ENCODE results near the gene BANK1.

Gene BANK1, protein sequence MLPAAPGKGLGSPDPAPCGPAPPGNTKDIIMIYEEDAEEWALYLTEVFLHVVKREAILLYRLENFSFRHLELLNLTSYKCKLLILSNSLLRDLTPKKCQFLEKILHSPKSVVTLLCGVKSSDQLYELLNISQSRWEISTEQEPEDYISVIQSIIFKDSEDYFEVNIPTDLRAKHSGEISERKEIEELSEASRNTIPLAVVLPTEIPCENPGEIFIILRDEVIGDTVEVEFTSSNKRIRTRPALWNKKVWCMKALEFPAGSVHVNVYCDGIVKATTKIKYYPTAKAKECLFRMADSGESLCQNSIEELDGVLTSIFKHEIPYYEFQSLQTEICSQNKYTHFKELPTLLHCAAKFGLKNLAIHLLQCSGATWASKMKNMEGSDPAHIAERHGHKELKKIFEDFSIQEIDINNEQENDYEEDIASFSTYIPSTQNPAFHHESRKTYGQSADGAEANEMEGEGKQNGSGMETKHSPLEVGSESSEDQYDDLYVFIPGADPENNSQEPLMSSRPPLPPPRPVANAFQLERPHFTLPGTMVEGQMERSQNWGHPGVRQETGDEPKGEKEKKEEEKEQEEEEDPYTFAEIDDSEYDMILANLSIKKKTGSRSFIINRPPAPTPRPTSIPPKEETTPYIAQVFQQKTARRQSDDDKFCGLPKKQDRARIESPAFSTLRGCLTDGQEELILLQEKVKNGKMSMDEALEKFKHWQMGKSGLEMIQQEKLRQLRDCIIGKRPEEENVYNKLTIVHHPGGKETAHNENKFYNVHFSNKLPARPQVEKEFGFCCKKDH

DNA sequence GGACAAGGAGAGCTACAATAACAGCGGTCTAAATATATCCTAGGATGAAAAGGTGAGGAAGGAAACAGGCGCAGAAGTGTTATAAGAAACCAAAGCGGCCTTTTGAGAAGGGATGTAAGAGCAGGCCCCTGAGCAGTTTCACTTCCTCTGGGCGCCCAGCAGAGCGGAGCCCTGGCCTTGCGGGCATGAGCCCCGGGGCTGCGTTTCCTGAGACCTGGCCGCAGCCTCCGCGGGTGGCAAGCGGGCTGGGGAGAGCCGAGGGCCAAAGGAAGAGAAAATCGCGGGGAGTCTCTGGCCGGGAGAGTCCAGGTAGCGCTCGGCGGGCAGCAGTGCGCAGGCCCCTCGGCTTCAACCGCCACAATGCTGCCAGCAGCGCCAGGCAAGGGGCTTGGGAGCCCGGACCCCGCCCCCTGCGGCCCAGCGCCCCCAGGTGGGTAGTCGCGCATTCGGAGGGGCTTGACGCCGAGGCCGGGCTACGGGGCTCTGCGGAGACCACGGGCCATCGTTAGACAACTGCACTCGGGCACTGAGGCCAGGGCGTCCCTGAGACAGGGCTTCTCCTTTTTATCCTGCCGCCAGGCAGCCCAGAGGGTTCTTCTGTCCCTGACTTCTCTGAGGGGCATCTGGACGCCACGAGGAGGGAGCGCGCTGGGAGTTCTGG lies at the start of gene BANK1:
TSS of gene BANK1 (plus strand) at position 210 of the 661 bp plus-strand sequence. CDS start at position 361, 151 bp downstream.
- no peak for DNase-seq (ENCODE audit: low read depth)

DNA sequence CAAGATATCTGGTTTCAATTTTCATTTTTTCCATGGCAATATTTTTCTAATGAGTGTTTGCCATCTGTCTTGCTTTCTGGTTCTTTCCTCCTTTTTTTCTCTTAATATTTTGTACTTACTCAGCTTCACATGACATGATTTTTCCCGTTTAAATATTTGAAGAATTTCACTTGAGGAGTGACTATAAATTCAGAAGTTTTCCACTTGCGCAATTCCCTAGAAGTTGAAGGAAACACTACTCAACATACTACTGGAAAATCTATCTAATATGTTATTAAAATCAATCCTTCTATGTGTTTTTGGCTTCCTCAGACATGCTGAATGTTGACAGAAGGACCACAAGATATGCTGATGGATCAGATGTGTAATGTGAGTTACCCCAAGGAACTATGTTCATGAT lies 36.8 kb upstream of the BANK1 start:
- DNase-seq (ENCODE audit: low read depth): no peak

DNA sequence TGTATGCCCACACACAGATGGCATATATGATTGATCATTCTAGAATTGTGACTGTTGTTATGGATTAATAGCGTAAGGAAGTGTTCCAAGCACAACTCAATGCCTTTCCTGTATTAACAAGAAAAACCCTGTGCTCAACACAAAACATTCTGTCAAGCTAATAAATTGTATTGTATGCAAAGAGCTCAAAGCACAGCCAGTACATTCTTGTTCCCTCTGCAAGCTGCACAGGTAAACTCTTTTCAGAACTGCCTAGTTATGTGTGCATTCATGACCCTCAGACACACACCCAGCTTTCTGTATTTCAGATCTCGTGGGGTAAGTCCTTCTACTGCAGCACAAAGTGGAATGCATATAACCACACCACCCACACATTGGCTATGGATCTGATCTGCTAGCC lies 34.3 kb upstream of the BANK1 start:
- no peak for DNase-seq (ENCODE audit: low read depth)

DNA sequence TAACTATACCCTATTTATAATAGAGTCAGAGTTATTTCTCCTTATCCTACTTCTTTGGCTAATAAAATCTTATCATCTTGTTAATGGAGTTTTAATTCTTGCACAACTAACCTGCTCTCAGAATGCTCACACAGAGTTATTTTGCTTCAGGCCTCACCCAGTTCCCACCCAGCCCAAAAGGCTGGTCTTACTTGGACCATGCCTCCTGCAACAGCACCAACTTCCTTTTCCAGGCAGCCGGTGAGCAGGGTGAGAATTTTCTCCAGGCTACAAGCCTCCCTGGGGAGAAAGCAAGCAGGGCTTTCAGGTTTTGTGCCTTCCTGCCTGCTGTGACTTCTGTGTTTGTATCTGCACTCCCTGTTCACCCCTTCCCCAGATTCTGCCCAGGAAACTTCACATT lies 29.1 kb upstream of the BANK1 start:
- DNase-seq (ENCODE audit: low read depth): no peak

DNA sequence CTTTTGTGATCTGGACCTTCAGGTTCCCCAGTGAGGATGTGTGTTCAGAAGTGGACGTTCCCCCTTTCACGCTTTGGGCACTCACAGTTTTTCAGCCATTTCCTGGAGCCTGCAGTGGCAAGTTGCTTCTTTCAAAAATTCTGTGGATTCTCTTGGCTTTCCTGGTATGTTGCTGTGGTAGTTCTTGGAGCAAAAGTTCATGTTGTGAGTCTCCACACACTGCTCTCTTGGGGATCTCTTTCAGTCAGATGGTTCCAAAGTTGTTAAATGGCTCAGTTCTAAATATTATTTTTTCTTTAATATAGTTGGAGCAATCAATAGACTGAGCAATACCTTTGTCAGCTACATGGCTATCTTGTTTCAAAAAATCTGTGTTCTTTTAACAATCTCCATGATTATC lies 28.5 kb upstream of the BANK1 start:
- no peak for DNase-seq (ENCODE audit: low read depth)

DNA sequence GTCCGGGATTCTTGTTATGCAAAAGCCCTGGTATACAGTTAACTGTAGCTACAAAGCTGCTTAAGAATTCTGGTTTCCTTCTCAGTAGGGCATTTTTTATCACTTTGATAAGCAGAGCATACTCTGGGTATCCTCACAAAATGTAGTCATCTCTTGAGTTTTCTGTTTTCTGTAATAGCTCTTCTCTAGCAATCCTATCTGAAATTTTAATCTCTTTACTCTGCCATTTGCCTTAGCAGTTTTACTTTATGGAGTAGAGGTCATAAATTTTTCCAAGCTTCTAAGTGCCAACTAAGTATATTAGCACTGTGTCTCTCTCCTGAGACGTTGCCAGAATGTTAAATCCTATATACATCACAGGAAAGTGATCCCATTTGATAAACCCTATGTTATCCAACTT lies 28.0 kb upstream of the BANK1 start:
- DNase-seq (ENCODE audit: low read depth): no peak

DNA sequence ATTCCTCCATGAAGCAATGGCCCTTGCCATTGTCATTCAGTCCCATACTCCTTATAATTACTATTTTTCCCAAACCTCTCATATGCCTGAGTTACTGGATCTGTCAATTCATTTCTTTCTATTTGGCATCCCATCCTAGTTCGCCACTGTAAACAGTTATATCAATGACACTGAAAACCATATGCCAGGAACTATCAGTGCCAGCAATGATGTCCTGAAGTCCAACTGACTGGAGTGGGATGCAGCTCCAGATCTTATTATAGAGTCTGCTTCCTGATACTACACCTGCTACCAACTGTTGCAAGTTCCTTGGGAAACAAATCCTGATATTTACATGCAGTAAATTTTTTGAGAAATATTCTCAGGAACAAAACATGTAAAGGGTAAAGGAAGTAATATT lies 27.0 kb upstream of the BANK1 start:
- DNase-seq (ENCODE audit: low read depth): no peak

DNA sequence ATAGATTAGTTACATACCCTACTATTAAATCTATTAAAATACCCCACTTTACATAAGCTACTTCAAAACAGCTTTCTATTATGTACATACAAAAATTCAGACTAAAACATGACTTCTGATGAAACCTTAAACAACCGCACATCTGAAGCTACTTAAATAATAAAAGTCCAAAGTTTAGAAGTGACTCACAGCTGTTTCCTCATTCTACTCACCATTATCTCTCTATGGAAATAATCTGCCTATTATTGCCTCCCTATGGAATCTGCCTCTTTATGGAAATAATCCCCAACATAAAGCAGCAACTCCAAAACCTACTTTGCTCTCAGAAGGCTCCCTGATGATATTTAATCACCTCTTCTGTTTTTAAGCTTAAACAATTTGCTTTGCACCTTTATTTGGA lies 15.7 kb upstream of the BANK1 start:
- no peak for DNase-seq (ENCODE audit: low read depth)

DNA sequence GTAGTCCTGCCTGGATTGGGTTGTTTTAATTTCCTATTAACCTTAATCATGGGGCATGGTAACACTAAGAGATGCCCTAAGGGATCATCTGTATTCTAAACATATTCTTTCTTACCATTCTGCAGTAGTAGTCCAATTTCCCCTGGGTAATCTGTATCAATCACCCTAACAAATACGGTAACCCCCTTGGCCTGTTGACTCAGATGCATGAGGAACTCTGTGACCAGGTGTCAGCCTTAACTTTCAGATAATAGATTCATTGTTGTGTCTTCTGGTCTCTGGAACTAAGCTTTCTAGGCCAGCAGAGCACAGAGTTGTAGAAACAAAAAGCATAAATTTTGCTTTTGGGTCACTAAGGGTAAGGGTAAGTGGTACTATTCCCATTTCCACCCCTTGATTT lies 13.1 kb upstream of the BANK1 start:
- no peak for DNase-seq (ENCODE audit: low read depth)

DNA sequence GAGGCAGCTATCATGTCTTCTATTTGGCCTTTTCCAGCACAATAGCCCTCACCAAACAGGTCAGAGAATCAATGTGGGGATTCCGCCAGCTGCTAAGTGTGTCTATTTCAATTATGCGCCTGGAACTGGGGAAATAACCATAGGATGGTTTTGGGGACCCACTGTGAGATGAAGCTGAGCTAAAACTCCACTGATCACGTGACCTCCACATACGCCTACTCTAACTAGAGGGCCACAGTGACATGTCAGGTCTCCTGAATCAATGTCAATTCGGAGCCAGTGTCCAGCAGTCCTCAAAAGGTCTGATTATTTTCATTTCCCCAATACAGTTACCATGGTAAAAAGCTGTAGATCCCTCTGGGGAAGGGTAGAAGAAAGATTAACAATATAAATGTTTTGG lies 10.2 kb upstream of the BANK1 start:
- DNase-seq (ENCODE audit: low read depth): no peak

DNA sequence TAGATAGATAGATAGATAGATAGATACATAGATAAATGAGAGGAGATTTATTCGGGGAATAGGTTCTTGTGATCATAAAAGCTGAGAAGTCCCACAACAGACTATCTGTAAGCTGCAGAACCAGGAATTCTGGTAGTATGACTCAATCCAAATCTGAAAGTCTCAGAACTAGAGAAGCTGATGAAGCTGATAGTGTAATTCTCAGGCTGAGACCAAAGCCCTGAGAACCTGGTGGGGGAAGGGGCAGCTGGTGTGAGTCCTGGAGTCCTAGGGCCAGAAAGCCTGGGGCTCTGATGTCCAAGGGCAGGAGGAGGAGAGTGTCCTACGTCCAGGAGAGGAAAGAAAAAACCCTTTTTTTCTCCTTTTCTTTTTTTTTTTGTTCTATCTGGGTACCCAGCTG lies 8.0 kb upstream of the BANK1 start:
- DNase-seq (ENCODE audit: low read depth): no peak

DNA sequence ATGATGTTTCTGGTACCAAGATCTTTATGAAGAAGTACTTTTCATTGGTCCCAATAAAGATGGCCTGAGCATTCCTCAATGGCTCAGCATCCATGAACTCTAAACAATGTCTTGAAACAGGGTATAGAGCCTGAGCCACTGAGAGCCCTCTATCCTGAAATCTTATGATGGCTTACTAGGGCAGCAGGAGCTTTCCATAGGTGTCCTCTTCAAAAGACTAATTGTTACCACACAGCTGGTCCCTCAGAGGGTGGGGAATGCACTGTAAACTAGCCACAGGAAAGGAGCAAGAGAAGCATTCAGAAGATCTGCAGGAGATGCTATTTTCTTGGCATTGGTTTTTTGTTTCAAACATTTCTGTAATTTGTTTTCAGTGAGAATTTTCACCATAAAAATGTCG lies 5.6 kb upstream of the BANK1 start:
- DNase-seq (ENCODE audit: low read depth): no peak

DNA sequence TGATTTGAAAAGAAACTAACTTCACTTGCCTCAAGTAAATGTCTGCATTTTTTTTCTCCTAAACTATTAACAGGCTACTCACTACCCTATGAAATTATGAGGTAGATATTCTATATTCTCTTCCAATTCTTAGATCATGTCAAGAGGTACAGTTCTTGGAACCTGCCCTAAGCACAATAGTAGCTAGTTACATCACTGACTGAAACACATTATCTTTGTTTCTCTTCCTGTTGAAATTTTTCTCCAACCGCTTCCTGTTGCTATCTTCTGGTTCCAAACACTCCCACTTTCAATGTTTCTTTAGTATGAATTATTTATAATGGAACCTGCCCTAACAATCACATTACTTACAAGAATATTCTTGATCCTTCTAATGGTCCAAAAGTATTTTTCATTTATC lies 5.0 kb upstream of the BANK1 start:
- DNase-seq (ENCODE audit: low read depth): no peak

DNA sequence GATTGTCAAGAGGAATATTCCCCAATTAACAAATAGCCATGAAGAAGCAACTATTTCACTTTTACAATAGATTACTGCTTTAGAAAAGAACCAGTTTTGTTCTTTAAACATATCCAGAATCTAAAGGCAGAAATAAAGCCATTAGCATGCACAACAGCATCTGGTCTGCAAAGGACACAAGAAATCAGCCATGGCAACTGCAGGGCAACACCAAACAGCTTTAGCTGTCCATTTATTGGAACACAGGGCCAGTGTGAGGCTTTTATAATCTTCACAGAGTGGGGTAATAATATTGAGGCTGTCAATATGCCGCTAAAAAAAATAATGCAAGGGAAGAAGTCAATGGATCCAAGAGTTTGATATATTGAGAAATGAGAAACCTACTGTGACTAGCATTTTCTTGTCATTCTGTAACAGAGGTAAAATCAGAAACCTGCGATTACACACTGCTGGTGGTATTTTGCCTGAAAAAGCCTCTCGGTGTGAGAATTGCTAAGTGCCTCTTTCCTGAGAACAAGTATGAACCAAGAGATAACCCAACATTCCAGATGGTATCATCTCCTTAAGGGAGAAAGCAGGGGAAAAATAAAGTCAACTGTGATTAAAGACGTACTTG lies 2.7 kb upstream of the BANK1 start:
- DNase-seq (ENCODE audit: low read depth): no peak

DNA sequence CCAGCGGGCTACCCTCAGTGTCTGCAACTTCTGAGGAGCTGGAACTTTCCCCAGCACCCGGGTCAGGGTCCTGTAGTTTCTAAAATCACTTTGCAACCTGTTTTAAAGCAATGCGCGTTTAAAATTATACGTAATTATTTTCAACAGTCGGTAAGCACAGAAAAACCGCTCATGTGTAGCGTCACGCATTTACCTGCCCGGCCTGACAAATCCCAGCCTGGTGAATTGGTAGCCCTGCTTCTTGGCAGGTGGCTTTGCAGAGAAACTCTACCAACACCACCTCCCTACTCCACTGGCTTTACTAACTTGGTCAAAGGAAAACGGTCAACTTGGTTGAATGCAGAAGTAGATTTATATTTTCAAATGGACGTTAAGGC lies 640 bp downstream of the BANK1 start:
- no peak for DNase-seq (ENCODE audit: low read depth)

DNA sequence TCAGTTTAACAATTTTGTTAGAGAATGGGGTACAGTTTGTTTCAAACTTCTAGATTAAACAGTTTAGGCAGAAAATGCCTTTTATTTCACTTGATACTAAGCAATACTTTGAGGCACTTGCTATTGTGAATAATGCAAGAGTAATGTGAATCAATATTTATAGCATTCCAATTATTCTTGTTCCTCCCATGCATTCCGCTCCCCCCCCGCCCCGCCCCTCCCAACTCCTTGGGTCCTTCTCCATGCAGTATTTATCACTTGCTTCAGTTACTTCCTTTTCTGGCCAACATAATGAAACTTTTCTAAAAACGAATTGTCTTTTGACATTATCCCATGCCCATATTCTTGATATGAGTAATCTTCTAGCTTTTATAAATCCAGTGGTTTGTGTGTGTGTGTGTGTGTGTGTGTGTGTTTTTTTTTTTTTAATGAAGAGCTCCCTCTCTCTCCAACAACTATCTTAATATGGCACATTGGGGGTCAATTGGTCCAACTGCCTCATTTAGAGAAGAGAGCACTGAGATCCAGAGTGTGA lies 1.6 kb downstream of the BANK1 start:
- DNase-seq (ENCODE audit: low read depth): no peak

DNA sequence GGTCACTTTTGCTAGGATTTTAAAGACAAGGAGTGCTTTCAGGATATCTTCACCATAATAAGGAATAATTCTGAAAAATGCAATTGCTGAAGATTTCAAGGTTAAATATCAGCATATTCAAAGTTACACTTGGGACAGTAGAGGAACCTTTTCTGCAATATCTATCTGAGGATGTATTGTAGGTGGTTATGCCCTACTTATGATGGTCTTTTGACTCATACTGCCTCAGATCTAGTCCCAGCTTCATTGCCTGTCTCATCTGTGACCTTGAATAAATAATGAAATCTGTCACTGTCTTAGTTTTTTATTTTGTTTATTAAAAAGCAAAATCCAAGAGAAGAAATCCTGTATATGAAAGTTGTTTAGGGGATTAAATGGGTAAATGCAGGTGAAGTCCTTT lies 2.9 kb downstream of the BANK1 start:
- no peak for DNase-seq (ENCODE audit: low read depth)

DNA sequence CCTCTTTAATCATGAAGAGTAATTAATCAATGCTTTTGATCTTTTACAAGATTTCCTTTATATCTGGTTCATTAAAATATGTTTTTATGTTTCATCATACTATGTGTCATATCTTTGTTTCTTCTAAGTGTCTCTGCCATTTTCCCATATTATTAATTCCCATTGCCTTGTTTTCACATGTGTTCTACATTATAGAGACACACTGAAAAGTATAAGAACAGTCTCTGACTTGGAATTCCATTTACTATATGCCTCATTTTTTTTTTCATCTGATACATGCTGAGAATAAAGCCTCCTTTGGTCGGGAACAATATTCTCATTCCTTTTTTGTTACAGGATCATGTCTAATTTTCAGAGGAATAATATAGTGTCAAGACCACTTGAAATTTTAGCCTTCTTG lies 4.3 kb downstream of the BANK1 start:
- DNase-seq (ENCODE audit: low read depth): no peak

DNA sequence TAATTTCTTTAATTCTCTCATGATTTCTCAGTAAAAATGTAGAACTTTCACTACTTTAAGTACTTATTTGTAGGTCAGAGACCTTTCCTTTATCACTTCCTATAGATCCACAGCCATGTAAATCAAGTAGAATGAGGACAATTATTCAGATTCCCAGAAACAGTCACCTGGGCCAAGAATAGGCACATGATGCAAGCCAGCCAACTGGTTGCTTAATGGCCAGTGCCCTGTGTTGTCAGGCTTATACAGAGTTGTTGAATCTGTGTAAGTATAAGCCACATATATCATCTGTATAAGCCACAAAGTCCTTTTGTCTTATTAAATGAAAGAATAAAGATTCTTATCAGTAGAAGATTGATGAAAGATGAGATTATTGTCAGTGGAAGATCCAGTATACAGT lies 5.2 kb downstream of the BANK1 start:
- DNase-seq (ENCODE audit: low read depth): no peak

DNA sequence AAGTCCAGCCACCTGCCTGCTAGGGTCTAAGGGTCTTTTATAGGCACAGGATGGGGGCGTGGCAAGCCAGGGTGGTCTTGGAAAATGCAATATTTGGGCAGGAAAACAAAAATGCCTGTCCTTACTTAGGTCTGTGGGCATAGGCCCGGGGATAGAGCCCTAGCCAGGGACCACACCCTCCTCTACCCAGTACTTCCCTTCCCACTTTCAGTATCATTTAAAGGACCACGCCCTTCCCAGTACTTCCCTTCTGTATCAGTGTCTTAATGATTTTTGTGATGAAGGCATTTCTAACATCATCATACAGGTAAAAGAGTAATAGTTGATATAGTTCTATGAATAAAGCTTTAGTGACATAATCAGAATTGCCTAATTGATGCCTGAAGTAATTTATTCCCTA lies 11.4 kb downstream of the BANK1 start:
- DNase-seq (ENCODE audit: low read depth): no peak

DNA sequence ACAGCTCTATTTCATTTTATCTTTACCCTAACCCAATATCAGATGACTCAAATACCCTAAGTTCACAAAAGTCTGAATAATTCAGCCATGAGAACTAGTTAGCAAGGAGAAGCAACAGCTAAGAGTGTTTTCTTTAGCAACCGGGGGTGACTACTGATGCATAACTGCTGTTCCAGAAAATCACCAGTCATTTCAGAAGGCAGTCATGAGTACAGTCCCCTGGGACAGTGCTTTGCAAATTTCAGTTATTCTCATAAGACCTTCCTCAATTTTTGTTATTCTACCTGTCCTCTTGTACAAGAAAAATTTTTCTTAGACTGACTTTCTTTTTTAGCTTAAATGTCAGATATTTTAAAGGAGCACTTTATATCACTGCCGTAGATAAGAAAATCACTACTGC lies 16.4 kb downstream of the BANK1 start:
- DNase-seq (ENCODE audit: low read depth): no peak

DNA sequence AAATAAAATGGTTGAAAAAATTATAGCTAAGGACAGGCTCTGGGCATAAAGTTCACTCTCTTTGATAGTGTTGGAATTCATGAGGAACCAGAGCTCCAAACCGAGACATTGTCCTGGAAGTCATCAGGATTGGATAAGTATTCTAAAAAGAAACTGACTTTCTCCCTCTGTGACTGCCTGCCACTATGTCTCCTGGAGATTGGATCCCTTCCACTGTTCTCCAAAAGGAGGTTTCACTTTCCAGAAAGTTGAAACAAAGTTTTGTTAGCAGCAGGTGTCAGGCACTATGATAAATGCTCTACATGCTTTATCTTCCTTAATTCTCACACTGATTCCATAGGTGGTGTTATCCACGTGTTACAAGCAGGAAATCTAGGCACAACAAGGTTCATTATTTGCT lies 16.8 kb downstream of the BANK1 start:
- no peak for DNase-seq (ENCODE audit: low read depth)
